Esophagus muscularis mucosa (tissue), 4 donors: Measurements from ENCODE around the gene PIK3R6. TPM values are rescaled to one million over a fixed set of nuclear protein-coding genes. Genes with fewer than 3 reads are reported as not detected.

Source experiments
- DNase-seq: peaks from one replicate; pipeline ENCODE4 v3.0.0-alpha.2; 2017; ENCODE audit errors: extremely low spot score
- H3K27ac ChIP-seq, 4 donors: fragments of 200-600 bp; sonication (generic); replicated peaks in 1 of 4; 1 replicate in 3 of 4; 2 replicates in 1 of 4; pipeline ENCODE4 v1.5.1; 2016 to 2019; ENCODE audit warnings: mild to moderate bottlenecking in 1 of 4
- H3K27me3 ChIP-seq, 4 donors: fragments of 200-600 bp; sonication (generic); one replicate each; pipeline versions ENCODE4 v1.5.1 to v1.6.0; 2016 to 2019
- H3K36me3 ChIP-seq, 4 donors: fragments of 200-600 bp; sonication (generic); one replicate each; pipeline ENCODE4 v1.5.1; 2016 to 2019
- H3K4me1 ChIP-seq, 4 donors: fragments of 200-600 bp; sonication (generic); one replicate each; pipeline ENCODE4 v1.5.1; 2016 to 2019
- H3K4me3 ChIP-seq, 4 donors: fragments of 200-600 bp; sonication (generic); 1 replicate in 2 of 4; 2 replicates in 2 of 4; pipeline ENCODE4 v1.5.1; 2016 to 2019; ENCODE audit warnings: mild to moderate bottlenecking in 4 of 4, moderate library complexity in 1 of 4
- H3K9me3 ChIP-seq, 4 donors: fragments of 200-600 bp; sonication (generic); 1 replicate in 3 of 4; 2 replicates in 1 of 4; pipeline ENCODE4 v1.5.1; 2016 to 2019
- CTCF ChIP-seq, 3 experiments: fragments of 200-600 bp in 2 of 3; fragments of 450-650 bp in 1 of 3; sonication (generic) in 2 of 3; IDR thresholded peaks; one replicate each; pipeline ENCODE4 v1.5.1; 2017 to 2019; ENCODE audit warnings: antibody characterized with exemption in 3 of 3, mild to moderate bottlenecking in 2 of 3, moderate library complexity in 1 of 3
- EP300 ChIP-seq: sonication (generic); formaldehyde crosslinking; IDR thresholded peaks from one replicate; pipeline ENCODE4 v1.6.1; 2017; ENCODE audit warnings: antibody characterized with exemption
- POLR2A ChIP-seq: fragments of 450-650 bp; IDR thresholded peaks from one replicate; pipeline ENCODE4 v1.6.1; 2017; ENCODE audit warnings: antibody characterized with exemption, moderate library complexity, mild to moderate bottlenecking, low read depth
- POLR2AphosphoS5 ChIP-seq, 2 donors: sonication (generic); formaldehyde crosslinking; IDR thresholded peaks; one replicate each; pipeline ENCODE4 v1.6.1; 2017; ENCODE audit warnings: antibody characterized with exemption in 2 of 2
- WGBS: methylation state at CpG from one replicate; pipeline ENCODE4 v1.1.5; 2018; 5-methylcytosine and 5-hydroxymethylcytosine counted together
- intact Hi-C: fragments of 100-400 bp; cut with DNase I; formaldehyde crosslinking; loops from one replicate; pipeline ENCODE4 v1.15.1; 2023
- total RNA-seq, 4 donors: library from RNA; depleted of rRNA; stranded (reverse); fragments of >200 nt; gene quantifications; one replicate each; pipeline versions ENCODE4 v1.1.0 to v1.2.1, GENCODE V29; 2016

The PIK3R6 gene
- total RNA-seq, 4 donors from 2014 or later, result 0.52 to 3.3 (median 1.8) TPM

DNA sequence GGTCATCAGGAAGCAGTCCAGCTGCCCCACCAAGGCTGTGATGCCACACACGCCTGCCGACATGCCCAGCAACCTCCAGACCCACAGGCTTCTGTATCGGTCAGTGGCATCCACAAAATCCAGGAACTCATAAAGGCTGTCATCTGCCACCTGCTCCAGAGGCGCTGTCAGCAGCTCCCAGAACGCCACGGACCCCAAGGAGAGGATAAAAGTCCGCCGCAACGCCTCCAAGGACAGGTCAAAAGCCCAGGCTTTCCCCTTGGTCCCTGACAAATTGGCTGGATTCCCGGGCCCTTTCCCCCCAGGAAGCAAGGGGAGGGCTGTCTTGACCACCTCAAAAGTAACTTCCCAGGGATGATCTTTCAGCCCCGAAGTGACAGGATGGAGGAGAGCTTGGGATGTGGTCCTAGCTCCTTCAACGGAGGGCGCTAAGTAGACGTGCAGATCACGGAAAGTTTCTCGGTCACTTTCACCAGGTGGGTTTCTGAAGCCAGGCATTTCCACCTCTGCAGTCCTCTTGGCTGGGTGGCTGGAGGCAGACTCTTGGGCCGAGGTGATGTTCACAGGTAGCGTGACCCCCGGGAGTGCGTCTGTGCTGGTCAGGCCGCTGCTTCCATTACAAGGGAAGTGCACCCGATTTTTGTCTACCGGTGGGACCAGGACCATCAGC lies 69.2 kb downstream of the PIK3R6 start:
- peaks cover 0 to 5% (median 0%) of the 10 kb centered on the region in 4 donors for H3K36me3 ChIP-seq
- TF ChIP-seq POLR2A (no peak), EP300 (no peak), CTCF (IDR thresholded peaks at IDR 0.05) (no peak), POLR2AphosphoS5 (IDR thresholded peaks at IDR 0.05) (no peak)
- intact Hi-C loops, result no loop called here

GRCh38 chr17:8797621-8798175 lies 69.8 kb downstream of the PIK3R6 start:
- H3K4me3 ChIP-seq, result no peak overlapping the region
- TF ChIP-seq EP300 (no peak), POLR2AphosphoS5 (IDR thresholded peaks at IDR 0.05) (no peak), POLR2A (no peak), CTCF (IDR thresholded peaks at IDR 0.05) (no peak)
- H3K36me3 ChIP-seq, result peaks cover 0 to 2% (median 0%) of the 10 kb centered on the region in 4 donors
- peaks cover 0 to 44% (median 3%) of the 10 kb centered on the region in 4 donors for H3K27me3 ChIP-seq
- H3K9me3 ChIP-seq, result no peaks in the 10 kb centered on the region
- DNase-seq, result peak; percentile 68
- no peak overlapping the region for H3K27ac ChIP-seq
- intact Hi-C loops, result no loop called here
- H3K4me1 ChIP-seq, result peaks cover 0 to 9% (median 5%) of the 10 kb centered on the region in 4 donors
- 82% methylated on average over 13 of the region's 14 CpGs for WGBS

More for the DNA sequence above, 69.2 kb downstream of the PIK3R6 start:
- H3K4me1 ChIP-seq, result peaks cover 0 to 9% (median 5%) of the 10 kb centered on the region in 4 donors
- WGBS, result 68% methylated on average over 15 of the region's 23 CpGs
- no peak for DNase-seq
- H3K27ac ChIP-seq, result no peak overlapping the region
- H3K9me3 ChIP-seq, result no peaks in the 10 kb centered on the region
- peaks cover 0 to 44% (median 3%) of the 10 kb centered on the region in 4 donors for H3K27me3 ChIP-seq
- no peak overlapping the region for H3K4me3 ChIP-seq

DNA sequence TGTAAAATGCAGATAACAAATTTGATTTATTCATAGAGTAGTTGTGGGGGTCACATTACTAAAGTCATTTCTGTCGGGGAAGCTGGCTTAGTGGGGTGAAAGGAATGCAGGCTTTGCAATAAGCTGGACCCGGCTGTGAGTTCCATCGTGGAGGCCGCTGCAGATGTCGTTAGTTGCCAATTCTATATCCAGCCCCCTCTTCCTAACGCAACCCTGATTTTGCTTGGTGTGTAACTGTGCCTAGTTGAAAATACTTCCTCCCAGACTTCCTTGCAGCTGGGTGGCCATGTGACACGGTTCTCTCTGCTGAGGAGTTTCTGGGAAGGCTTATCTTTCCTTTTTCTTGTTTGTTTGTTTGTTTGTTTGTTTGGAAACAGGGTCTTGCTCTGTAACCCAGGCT lies 72.8 kb downstream of the PIK3R6 start:
- no peaks in the 10 kb centered on the region for H3K36me3 ChIP-seq
- DNase-seq, result peak; percentile 66
- intact Hi-C loops, result no loop called here
- peaks cover 0 to 25% (median 3%) of the 10 kb centered on the region in 4 donors for H3K27me3 ChIP-seq
- H3K4me1 ChIP-seq, result peaks cover 0 to 9% (median 5%) of the 10 kb centered on the region in 4 donors
- H3K4me3 ChIP-seq, result no peak overlapping the region
- WGBS, result 55% methylated on average over 7 of the region's 7 CpGs
- peaks cover 0 to 16% (median 12%) of the 10 kb centered on the region in 4 donors for H3K9me3 ChIP-seq
- no peak overlapping the region for H3K27ac ChIP-seq
- TF ChIP-seq CTCF (IDR thresholded peaks at IDR 0.05), result no peak
- no peak for TF ChIP-seq POLR2A
- TF ChIP-seq POLR2AphosphoS5 (IDR thresholded peaks at IDR 0.05), result no peak
- no peak for TF ChIP-seq EP300

DNA sequence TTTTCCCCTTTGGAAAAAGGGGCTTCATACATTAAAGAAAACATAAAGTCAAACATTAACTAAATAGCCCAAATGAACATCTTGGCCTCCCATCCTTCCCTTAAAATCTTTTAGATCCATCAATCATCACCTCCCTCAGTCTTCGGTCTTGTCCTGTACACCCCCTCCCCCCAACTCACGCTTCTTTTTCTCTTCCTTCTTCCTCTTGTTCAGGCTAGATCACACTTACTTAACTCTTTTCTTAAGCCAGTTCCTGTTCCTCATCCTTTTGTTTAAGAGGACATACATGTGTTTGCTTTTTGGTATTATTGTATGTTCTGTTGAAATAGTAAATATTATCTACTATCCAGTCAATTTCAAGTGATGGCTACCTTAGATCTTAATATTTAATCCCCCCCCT lies 73.8 kb downstream of the PIK3R6 start:
- Histone ChIP-seq H3K27ac (no peak overlapping the region), H3K36me3 (no peaks in the 10 kb centered on the region), H3K9me3 (peaks cover 0 to 16% (median 12%) of the 10 kb centered on the region in 4 donors), H3K27me3 (peaks cover 0 to 15% (median 0%) of the 10 kb centered on the region in 4 donors), H3K4me1 (no peaks in the 10 kb centered on the region), H3K4me3 (no peak overlapping the region)
- WGBS, result 39% methylated on average over 2 of the region's 2 CpGs
- DNase-seq, result peak; percentile 86
- TF ChIP-seq EP300 (no peak), POLR2AphosphoS5 (IDR thresholded peaks at IDR 0.05) (no peak), CTCF (IDR thresholded peaks at IDR 0.05) (no peak), POLR2A (no peak)
- intact Hi-C loops, result no loop called here
